Astrocyte of the spinal cord (primary cell): ENCODE results near the gene PRKCA.
A peak's percentile ranks its signal among the peaks of the same experiment; 100 is the strongest.

Experiments
- DNase-seq: peaks from one replicate; pipeline ENCODE4 v3.0.0; 2011; ENCODE audit warnings: low read depth, low spot score
- H3K4me3 ChIP-seq: 2 replicates; pipeline ENCODE4 v1.5.1; 2011; ENCODE audit warnings: low read depth, mild to moderate bottlenecking, low read length, moderate library complexity
- in situ Hi-C: cut with HindIII; loops from 2 replicates; pipeline ENCODE4 v1.10.0; 2017; ENCODE audit warnings: low sequenced_read_pairs
- TF ChIP-seq, protein P1 (sequence below): IDR thresholded peaks from 2 replicates; pipeline ENCODE4 v1.5.1; 2012; ENCODE audit warnings: low read depth, mild to moderate bottlenecking, low read length, inconsistent platforms

PRKCA gene

DNA sequence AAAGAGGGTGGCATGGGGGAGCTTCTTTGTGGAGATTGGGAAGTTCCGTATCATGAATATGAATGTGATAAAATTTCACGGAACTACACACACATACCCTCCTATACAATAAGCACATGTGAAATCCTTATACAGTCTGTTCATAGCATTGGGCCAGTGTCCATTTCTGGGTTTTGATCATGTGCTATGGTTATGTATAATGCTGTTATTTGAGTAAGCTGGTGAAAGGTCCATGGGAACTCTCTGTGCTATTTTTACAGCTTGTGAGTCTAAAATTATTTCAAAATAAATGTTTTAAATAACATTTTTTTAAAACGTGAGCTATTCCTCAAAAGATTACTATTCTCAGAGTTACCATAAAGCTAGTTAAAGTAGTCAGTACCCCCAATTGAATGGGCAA lies 327.3 kb downstream of the PRKCA start:
- TF ChIP-seq, protein P1, sequence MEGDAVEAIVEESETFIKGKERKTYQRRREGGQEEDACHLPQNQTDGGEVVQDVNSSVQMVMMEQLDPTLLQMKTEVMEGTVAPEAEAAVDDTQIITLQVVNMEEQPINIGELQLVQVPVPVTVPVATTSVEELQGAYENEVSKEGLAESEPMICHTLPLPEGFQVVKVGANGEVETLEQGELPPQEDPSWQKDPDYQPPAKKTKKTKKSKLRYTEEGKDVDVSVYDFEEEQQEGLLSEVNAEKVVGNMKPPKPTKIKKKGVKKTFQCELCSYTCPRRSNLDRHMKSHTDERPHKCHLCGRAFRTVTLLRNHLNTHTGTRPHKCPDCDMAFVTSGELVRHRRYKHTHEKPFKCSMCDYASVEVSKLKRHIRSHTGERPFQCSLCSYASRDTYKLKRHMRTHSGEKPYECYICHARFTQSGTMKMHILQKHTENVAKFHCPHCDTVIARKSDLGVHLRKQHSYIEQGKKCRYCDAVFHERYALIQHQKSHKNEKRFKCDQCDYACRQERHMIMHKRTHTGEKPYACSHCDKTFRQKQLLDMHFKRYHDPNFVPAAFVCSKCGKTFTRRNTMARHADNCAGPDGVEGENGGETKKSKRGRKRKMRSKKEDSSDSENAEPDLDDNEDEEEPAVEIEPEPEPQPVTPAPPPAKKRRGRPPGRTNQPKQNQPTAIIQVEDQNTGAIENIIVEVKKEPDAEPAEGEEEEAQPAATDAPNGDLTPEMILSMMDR = no peak
- in situ Hi-C loops = no loop called here
- DNase-seq = no peak

DNA sequence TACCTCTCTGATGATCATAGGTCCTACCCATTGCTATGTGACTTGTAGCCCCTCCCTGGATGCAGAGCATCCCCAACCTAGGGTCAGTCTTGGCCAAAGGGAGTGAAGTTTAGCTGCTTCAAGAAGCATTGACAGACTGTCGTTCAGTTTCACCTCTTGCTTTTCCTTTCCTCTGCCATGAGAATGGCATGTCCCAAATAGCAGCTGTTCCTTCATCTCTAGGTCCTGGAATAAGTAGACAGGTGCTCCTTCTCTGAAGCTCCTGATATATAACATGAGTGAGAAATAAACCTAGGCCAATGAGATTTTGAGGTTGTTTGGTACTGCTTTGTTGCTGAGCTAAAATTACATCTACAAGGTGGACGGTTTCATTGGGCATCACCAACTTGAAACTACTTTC lies 328.0 kb downstream of the PRKCA start:
- in situ Hi-C loops = no loop called here
- no peak for DNase-seq
- H3K4me3 ChIP-seq = no peak overlapping the region
- TF ChIP-seq, protein P1 = no peak

More for the DNA sequence above, 327.3 kb downstream of the PRKCA start:
- H3K4me3 ChIP-seq = no peak overlapping the region

DNA sequence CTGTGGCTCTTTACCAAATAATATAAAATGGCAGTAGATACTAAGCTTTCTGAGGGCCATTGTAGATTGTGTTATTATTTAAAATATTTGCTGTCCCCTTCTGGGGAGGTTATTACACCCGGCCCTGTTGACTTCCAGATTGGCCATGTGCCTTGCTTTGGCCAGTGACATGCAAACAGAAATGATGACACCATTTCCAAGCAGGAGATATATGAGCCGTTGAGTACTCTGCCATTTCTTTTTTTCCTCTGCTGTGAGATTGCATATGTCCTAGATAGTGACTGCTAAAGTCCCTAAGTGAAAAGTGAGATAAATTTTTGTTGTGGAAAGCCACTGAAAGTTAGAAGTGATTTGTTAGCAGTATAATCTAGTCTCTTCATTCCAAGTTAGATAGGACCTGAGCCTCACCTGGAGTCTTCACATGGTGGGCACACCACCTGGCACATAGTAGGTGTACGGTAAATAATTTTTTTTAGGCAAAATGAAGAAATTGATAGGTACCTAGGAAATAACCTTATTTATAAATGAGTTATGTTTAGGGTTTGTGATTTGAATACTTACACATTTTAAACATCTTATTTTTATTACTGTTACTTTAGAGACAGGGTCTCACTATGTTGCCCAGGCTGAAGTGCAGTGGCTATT lies 328.5 kb downstream of the PRKCA start:
- DNase-seq = no peak
- no peak overlapping the region for H3K4me3 ChIP-seq
- in situ Hi-C loops = no loop called here
- TF ChIP-seq, protein P1 = no peak

DNA sequence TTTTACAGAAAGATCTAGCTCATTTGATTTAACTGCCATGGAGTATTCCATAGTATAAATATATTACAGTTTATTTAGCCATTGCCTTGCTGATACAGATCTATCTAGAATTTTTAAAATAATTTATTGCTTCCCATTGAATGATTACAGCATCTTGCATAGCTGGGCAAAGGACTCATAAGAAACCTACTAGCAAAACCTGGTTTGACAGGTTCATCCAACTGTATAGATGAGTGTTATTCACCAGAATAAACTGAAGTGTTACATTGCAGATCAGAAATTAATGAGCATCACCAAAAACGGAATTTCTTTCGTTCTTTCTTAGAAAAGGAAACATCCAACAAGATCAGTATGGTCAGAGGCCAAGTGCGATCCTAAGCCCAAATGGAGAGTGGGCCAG lies 330.3 kb downstream of the PRKCA start:
- H3K4me3 ChIP-seq = no peak overlapping the region
- in situ Hi-C loops = no loop called here
- no peak for DNase-seq
- TF ChIP-seq, protein P1 = no peak

DNA sequence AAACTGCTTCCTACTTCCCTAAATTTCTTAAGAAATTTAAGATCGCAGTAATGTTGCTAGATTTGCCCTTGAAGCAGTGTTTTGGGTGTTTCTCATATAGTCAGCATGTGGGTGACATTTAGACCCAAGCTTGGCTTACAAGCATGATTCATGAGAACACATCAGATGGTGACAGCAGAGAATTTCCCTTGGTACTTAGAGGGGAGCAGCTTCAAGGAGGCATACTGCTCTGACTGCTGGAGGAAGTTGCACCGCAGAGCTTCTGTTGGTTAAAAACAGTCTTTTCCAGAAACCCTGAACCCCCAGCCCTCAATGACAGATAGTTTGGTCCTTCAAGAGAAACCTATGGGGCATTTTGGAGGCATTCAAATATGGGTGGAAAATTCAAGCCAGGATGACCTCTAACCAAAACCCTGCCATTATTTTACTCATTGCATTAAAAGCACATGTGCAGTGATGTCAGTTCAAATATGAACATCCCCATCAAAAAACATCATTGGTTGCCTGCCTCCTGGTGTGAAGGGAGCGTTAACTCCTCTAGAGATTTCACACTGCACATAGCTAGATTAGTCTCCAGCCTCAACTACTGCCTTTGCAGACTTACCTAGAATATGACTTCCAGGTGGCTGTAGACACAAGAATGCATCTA lies 331.0 kb downstream of the PRKCA start:
- H3K4me3 ChIP-seq = no peak overlapping the region
- DNase-seq = peak; percentile 69
- TF ChIP-seq, protein P1 = no peak
- in situ Hi-C loops = no loop called here

DNA sequence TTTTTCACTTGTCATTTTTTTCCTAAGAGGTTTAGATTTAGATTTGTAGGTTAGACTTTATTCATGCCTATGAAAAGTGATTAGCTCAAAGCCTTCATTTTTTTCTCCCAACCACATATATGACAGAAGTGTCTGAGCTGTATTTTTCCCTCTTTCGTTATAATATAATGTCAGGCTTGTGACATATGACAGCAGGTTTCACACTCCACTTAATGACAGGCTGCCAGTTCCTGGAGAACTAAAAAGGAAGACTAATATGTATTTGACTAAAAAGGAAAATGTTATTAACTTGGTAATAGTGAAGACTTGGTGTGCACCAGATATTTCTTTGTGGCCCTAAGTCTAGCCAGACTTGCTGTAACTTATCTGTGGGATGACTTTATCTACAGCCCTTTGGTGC lies 331.8 kb downstream of the PRKCA start:
- no peak for DNase-seq
- TF ChIP-seq, protein P1 = no peak
- in situ Hi-C loops = no loop called here
- H3K4me3 ChIP-seq = no peak overlapping the region
